Activated CD8-positive, alpha-beta memory T cell treated with anti-CD3 and anti-CD28 coated beads for 1 hour (primary cell): ENCODE data around the gene GCAT.
"Not testable (repeated sequence)": the region's sequence is repeated elsewhere in the genome, so short reads cannot be mapped to it uniquely, and the experiment has no call there.

ENCODE experiments used
- DNase-seq, 2 donors: peaks; one replicate each; pipeline ENCODE4 v3.0.0-alpha.2; 2020; ENCODE audit warnings: low read depth in 1 of 2; ENCODE audit errors: extremely low read depth in 1 of 2

GCAT gene

GRCh38 chr22:37782340-37783168 is 25.2 kb upstream of the GCAT start:
- no peak for DNase-seq

GRCh38 chr22:37784829-37785495 is 22.8 kb upstream of the GCAT start:
- DNase-seq = no peak

GRCh38 chr22:37790234-37790633 is 17.5 kb upstream of the GCAT start:
- no peak for DNase-seq

GRCh38 chr22:37792494-37792893 is 15.2 kb upstream of the GCAT start:
- no peak for DNase-seq

GRCh38 chr22:37794376-37794775 is 13.4 kb upstream of the GCAT start:
- no peak for DNase-seq

- no peak for DNase-seq
Observed at GRCh38 chr22:37796079-37796478, 11.7 kb upstream of the GCAT start.

- not testable (repeated sequence) for DNase-seq
Observed at GRCh38 chr22:37797259-37797658, 10.5 kb upstream of the GCAT start.

GRCh38 chr22:37797874-37798500 is 9.7 kb upstream of the GCAT start:
- DNase-seq = no peak

GRCh38 chr22:37799979-37800378 is 7.8 kb upstream of the GCAT start:
- DNase-seq = not testable (repeated sequence)

- DNase-seq = no peak
Observed at GRCh38 chr22:37801946-37802309, 5.8 kb upstream of the GCAT start.

GRCh38 chr22:37802310-37803194 is 5.2 kb upstream of the GCAT start:
- DNase-seq = no peak

- DNase-seq = no peak
Observed at GRCh38 chr22:37803195-37803638, 4.5 kb upstream of the GCAT start.

- no peak for DNase-seq
Observed at GRCh38 chr22:37803639-37804351, 3.9 kb upstream of the GCAT start.

- no peak for DNase-seq
Observed at GRCh38 chr22:37804352-37804880, 3.3 kb upstream of the GCAT start.

- DNase-seq = peak; percentile 19 to 40
Observed at GRCh38 chr22:37804881-37805809, 2.6 kb upstream of the GCAT start.

- DNase-seq = no peak
Observed at GRCh38 chr22:37805810-37806277, 1.9 kb upstream of the GCAT start.

- DNase-seq = no peak
Observed at GRCh38 chr22:37806409-37807333, 1.1 kb upstream of the GCAT start.

- DNase-seq = no peak
Observed at GRCh38 chr22:37808294-37808657, 542 bp downstream of the GCAT start.
